HG03378 (cell line): Measurements from ENCODE around the gene POTEM.
"Not testable (repeated sequence)": the region's sequence is repeated elsewhere in the genome, so short reads cannot be mapped to it uniquely, and the experiment has no call there.

Experiments used
- ATAC-seq: cut with Tn5 transposase; IDR thresholded peaks from one replicate; pipeline ENCODE4 v1.9.1; 2021; ENCODE audit warnings: mild to moderate bottlenecking, moderate library complexity; ENCODE audit not compliant: unreplicated experiment

The POTEM gene

DNA sequence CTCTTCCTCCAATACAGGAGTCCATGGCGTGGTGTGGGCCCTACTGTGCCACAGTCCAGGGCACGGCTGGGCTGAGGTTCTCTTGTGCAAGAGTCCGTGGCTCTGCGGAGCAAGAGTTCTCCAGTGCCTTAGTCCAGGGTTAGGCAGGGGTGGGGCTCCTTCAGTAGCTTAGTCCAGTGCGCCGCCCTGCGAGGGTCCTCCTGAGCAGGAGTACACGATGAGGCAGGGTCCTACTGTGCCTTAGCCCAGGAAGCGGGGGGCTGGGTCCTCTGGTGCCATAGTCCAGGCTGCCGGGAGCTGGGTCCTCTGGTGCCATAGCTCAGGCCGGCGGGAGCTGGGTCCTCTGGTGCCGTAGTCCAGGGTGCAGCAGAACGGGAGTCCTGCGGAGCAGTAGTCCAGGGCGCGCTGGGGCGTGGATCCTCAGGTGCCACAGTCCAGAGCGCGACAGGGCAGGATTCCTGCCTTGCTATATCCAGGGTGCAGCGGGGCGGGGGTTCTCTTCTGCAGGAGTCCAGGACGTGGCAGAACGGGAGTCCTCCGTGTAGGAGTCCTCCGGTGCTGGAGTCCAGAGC is 69.7 kb downstream of the POTEM start:
- ATAC-seq: not testable (repeated sequence)

DNA sequence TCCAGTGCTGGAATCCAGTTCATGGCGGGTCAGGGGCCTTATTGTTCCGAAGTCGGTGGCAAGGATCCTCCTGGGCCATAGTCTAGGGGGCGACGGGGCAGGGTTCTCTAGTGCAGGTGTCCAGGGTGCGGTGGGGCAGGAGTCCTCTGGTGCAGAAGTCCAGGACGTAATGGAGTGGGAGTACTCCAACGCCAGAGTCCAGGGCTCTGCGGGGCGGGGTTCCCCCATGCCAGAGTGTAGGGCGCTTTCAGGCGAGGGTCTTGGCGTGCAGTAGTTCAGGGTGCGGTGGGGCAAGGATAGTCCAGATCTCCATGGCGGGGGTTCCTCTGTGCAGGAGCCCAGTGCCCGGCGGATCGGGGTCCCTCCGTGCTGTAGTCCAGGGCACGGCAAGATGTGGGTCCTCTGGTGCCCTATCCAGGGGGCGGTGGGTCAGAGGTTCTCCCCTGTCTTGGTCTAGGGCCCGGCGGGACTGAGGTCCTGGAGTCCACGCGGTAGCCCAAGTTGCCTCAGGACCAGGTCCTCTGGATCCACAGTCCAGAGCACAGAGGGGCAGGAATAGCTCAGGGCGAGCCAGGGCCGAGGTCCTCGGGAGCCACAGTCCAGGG is 70.9 kb downstream of the POTEM start:
- ATAC-seq: not testable (repeated sequence)

DNA sequence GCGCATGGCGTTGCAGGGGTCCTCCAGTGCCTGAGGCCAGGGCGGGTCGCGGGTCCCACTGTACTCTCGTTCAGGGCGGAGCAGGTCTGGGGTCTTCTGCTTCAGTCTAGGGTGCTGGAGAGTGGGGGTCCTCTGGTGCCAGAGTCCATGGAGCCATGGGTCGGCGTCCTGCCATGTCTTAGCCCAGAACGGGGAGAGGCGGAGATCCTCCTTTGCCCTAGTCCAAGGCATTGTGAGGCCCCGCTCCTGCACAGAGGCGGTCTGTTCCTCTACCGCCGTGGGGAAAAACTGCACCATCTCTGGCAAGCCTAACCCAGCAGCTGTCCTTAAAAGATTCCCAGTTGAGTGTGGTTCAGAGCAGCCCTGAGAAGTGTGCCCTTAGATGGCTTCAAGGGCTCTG is 71.6 kb downstream of the POTEM start:
- ATAC-seq: not testable (repeated sequence)

DNA sequence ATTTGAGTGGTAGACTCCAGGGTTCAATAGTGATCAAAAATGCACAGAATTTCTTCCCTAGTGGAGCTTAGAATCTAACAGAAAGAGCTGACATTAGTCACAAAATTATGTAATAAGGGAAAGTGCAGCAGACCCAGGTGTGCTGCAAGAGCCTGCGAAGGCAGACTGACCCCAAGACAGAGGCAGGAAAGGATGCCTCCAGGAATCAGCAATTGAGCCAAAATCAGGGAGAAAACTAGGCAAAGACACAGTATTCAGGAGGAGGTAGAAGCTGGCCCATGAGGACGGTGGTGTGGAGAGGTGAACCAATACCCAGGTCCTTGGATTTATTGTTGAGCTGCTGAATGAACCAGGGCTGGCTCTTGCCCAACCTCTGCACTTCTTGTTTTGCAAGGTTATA is 76.2 kb downstream of the POTEM start:
- not testable (repeated sequence) for ATAC-seq
